HG03103 (cell line): ENCODE measurements around the gene IGFBP6.
"Not testable (repeated sequence)": the region's sequence is repeated elsewhere in the genome, so short reads cannot be mapped to it uniquely, and the experiment has no call there.

Experiments
- ATAC-seq: cut with Tn5 transposase; IDR thresholded peaks from one replicate; pipeline ENCODE4 v1.9.1; 2021; ENCODE audit warnings: low read depth; ENCODE audit not compliant: unreplicated experiment

IGFBP6 gene

DNA sequence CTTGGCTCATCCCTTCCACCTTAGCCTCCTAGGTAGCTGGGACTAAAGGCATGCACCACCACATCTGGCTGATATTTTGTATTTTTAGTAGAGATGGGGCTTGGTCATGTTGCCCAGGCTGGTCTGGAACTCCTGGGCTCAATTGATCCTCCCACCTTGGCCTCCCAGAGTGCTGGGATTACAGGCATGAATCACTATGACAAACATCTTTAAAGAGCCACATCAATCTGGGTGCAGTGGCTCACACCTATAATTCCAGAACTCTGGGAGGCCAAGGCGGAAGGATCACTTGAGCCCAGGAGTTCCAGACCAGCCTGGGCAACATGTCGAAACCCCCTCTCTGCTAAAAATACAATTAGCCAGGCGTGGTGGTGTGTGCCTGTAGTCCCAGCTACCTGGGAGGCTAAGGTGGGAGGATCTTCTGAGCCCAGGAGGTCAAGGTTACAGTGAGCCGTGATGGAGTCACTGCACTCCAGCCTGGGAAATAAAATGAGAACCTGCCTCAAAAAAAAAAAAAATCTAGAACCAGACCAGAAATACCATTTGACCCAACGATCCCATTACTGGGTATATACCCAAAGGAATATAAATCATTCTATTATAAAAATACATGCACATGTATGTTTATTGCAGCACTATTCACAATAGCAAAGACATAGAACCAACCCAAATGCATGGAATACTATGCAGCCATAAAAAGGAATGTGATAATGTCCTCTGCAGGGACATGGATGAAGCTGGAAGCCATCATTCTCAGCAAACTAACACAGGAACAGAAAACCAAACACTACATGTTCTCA is 2.5 kb upstream of the IGFBP6 start:
- ATAC-seq: not testable (repeated sequence)

DNA sequence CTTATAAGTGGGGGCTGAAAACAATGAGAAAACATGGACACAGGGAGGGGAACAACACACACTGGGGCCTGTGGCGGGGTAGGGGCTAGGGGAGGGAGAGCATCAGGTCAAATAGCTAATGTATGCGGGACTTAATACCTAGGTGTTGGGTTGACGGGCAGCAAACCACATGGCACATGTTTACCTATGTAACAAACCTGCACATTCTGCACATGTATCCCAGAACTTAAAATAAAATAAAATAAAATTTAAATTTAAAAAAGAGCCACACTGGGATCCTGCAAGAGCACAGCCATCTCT is 1.9 kb upstream of the IGFBP6 start:
- not testable (repeated sequence) for ATAC-seq

DNA sequence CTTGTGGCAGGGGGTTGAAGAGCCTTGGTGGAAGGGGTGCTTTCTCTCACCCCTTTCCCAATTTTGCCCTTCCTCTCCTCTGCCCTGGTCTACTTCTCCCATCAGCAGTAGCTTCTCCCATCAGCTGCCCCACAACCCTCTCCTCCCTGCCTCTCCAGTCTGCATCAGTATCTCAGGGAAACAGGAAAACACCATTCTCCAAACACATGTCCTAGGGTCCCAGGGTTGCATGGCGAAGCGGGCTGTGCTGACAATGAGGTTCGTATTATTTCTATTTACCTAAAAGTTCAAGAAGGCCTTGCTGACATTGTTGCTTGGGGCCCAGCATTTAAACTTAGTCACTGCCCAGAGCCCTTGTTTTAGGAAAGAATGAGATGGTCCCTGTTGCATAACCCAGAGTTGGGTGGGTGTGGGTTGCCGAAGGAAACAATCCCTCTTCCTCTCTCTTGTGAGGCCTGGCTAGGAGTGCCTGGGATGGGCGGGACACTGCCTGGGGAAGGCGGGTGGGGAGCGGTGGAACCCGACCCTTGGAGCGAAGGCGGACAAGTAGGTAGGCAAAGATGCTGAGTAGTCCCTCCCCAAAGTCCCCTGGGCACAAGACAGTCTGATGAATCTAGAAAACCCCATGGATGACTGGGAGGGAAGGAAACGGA is 1.3 kb upstream of the IGFBP6 start:
- ATAC-seq: no peak

DNA sequence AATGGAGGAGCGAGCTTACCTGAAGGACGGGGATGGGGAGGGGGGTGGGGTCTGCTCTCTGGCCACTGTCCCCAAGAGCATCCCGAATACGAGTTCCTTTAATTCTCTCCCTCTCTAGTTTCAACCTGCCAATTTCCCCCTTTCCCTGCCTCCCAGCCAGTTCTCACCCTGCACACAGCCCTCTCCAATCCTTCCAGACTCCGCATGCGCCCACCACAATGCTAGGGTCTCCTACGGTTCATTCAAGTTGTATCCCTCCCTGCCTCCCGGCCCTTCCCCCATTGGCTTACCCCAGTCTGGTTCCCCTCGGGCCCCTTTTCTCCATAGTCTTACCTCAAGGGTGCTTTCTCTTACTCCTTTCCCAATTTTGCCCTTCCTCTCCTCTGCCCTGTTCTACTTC is 708 bp upstream of the IGFBP6 start:
- no peak for ATAC-seq

DNA sequence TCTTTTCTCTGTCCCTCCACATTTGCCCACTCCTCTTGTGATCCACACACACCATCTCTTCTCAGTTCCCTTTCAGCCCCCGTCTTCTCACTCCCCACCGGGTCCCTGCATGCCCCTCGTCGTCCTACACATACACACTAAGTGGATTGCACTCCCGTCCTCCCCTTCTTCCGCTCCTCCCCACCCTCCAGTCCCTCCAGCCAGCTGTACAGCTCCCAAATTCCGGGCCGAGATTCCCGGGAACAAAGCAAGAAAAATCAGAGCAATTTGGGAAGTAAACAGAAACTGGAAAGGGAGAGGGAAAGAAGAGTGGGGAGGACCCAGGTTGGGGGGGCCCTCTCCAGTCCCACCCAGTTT is 282 bp upstream of the IGFBP6 start:
- no peak for ATAC-seq

DNA sequence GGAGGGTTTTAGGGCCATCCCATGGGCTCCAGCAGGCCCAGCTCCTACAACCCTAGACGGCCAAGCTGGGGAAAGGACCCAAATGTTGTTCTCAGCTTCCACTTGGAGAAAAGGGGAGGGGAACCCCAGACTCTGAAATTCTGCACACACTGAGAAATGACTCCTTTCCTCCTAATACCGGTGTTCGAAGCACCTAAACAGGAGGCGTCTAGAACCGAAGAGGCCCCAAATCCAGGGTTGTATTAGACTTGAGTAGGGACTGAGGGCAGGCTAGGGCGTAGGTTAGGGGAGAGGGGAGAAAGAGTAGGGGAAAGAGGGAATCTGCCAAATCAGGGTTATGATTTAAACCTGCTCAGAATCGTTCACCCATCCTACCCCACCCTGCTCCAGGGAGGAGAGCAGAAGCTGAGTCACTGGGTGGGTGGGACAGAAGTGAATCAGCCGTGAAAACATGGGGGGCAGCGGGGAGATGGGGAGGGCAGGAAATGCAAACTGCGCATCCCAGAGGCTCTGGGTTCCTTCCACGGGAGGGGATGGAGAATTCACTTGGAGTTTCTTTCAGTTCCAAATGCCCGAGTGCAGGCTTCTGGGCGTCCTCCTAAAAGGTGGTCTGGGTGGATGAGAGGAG is 1.0 kb downstream of the IGFBP6 start:
- ATAC-seq: no peak

DNA sequence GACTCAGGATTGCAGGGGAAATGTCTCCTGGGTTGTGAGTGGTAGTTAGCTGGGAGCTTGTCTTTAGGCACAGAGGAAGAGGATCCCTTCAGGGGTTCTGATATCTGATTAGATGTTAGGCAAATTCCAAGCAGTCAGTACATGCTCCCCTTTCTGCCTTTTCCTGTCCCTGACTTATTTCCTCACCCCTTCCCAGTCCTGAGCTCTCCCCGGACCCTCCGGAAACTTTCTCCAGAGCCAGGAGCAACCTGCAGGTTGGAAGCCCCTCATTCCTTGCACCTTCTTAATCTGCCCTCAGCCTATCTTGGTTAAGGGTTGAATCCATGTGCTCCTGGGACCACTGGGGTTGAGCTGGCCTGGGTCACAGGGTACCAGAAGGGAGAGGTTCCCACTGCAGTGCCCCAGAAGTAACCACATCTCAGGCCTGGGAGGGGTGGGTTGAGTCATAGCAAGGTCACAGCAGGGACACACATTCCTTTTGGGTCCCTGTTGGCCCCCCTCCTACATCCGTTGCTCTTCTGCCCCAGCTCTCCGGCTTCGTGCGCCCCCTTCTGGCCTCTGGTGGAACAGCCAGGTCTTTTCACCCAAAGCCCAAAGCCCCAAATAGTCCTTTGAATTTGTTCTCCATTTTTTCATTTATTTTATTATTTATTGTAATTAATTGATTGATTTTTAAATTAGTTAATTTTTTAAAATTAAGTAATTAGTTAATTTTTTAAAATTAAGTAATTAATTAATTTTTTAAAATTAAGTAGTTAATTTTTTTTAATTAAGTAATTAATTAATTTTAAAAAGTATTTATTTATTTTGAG is 1.8 kb downstream of the IGFBP6 start:
- ATAC-seq: no peak

DNA sequence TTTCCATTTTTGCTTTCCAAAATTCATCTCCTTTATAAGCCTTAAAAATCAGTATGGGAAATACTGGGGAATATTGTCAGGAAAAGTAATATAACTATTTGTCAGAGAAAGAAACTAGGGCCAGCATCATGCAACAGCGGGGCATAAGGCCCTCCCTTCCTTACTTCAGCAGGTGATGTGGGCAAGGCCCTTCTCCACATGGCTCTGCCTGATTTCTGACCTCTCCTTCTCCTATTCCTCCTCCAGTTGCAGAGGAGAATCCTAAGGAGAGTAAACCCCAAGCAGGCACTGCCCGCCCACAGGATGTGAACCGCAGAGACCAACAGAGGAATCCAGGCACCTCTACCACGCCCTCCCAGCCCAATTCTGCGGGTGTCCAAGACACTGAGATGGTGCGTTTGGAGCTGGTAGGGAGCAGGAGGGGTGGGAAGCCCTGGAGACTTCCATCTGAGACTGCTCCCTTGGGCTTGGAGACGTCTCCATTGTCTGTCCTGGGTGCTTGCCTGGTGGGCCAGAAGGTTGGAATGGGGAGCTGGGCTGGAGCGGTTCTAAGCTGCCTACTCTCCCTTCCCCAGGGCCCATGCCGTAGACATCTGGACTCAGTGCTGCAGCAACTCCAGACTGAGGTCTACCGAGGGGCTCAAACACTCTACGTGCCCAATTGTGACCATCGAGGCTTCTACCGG is 3.1 kb downstream of the IGFBP6 start:
- no peak for ATAC-seq

DNA sequence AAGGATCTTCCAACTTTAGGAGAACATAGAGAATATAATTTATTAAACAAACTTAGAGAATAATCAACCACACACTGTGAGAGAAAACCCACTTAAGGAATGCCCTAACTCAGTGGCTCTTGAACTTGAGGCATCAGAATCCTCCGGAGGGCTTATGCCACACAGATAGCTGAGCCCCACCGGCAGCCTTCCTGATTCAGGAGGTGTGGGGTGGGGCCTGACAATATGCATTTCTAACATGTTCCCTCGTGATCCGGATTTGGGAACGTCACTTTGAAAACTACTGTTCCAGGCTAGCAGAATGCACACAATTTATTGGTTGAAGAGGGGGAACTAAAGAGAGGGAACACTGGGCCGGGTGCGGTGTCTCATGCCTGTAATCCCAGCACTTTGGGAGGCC is 3.8 kb downstream of the IGFBP6 start:
- no peak for ATAC-seq

DNA sequence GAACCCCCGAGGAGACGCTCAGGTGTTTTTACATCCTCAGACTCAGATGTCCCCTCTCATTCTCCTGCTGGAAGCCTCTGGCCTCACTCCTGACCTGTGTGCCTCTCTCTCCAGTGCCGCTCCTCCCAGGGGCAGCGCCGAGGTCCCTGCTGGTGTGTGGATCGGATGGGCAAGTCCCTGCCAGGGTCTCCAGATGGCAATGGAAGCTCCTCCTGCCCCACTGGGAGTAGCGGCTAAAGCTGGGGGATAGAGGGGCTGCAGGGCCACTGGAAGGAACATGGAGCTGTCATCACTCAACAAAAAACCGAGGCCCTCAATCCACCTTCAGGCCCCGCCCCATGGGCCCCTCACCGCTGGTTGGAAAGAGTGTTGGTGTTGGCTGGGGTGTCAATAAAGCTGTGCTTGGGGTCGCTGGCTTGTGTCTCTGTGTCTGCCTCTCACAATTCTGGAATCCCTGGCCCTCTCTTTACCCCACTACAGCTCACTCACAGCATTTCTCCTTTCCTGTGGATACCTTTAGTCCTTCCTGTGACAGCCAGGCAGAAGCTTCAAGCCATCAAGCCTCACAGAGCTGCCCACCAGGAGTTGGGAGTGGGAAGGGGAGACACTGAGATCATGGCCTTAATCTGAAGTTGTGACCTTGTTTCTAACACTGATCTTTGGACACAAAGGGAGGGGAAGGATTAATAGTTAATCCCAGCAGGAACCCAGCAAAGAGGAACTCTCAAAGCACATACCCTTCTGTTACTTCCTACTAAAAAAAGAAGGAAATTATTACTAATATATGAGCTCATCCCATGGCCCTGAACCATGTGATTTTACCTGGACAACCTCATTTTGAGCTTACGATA is 4.7 kb downstream of the IGFBP6 start:
- ATAC-seq: no peak

DNA sequence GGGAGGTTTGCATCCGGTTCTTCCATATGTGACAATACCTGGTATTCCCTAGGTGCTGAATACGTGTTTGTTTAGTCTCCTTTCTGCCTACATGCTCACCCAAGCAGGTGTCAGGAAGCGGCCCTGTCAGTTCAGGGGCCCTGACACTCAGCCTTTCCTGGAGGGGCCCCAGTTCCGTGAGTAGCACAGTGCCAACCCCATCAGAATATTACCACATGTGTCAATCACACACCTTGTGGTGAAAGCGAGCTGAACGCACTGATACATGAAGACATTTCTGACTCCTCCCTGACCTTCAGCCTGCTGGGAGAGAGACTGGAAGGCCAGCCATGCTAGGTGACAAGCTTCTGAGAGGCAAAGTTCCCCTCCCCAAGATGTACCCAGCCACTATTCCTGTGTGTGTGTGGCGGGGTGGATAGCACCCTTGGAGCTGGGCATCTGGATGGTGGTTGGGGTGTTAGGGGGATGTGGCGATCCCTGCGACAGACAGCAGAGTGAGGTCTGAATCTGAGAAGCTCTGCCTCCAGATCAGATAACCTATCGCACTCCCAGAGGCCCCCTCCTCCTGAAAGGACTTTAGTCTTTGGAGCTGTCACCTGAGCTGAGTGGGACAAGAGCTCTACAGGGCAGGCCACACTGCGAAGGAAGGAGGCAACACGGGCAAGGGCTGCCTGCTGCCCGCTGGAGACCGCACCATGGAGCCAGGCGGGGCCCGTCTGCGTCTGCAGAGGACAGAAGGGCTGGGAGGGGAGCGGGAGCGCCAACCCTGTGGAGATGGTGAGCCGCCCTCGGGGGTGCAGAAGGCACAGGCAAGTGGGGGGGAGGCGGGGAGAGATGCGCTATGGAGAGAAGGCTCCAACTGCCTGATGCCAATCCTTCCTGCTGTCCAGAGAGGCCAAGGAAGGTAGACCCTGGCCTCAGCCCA is 5.7 kb downstream of the IGFBP6 start, which contains the start of gene SOAT2:
Gene SOAT2 (plus strand): TSS at position 604 of the 925 bp plus-strand sequence. CDS start 92 bp downstream, at position 696.
- ATAC-seq: no peak

DNA sequence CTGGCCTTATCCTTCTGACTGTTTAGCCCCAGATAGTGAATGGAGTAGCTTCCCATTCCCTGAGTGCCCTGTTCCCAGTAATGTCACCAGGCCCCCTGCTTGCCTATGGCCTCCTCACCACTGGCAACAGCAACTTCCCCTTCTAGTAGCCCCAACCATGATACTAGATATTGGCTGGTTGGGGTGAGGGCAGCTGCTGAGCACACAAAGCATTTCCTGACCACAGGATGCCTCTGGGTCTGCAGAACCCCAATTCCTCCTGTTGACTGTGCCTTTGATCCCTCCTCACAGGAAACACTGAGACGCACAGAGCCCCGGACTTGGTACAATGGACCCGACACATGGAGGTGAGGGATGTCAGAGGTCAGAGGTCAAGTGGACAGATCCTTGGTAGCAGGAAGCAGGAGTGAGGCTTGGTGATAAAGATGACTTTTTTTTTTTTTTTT is 6.4 kb downstream of the IGFBP6 start:
- ATAC-seq: no peak

DNA sequence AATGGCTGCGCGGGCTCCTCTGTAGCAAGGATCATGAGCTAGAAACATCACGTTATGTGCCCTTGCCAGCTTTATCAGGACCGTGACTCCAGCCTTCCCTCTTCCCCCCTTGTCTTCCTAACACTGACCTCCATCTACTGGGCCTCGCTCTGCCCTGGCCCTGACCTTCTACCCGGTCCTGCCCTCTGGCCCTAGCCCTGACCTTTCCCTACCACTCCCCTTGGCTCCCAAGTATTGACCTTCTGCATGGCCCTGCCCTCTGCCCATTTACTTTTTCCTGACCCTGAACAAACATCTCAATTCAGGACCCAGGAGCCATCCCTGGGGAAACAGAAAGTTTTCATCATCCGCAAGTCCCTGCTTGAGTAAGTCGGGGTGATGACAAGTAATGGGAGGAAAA is 7.8 kb downstream of the IGFBP6 start:
- no peak for ATAC-seq

DNA sequence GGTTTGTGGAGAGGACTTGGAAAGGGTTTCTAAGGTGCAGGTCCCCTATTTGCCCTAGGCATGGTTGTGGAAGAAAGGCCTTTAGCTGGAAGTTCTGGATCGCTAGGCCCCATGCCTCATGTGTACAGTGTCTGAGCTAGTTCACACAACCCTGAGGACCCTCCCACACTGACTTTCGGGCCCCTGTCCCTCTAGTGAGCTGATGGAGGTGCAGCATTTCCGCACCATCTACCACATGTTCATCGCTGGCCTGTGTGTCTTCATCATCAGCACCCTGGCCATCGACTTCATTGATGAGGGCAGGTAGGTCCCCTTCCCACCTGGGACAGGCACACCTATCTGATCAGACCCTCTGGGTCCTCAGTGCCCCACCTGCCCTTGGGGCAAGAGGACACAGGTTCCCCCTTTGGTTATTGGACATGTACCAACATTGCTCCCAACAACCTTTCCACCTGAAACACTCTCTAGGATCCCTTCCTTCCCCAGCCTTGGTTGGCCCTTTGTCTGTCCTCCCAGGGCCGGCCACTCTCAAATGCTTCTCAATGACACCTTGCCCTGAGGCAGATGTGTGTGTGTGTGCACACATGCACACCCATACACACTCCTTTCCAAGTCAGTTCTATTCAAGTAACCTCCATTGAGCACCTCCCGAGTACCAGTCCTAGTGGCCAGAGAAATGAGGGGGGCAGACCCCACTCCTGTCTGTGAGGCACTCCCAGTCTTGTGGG is 8.4 kb downstream of the IGFBP6 start:
- no peak for ATAC-seq

DNA sequence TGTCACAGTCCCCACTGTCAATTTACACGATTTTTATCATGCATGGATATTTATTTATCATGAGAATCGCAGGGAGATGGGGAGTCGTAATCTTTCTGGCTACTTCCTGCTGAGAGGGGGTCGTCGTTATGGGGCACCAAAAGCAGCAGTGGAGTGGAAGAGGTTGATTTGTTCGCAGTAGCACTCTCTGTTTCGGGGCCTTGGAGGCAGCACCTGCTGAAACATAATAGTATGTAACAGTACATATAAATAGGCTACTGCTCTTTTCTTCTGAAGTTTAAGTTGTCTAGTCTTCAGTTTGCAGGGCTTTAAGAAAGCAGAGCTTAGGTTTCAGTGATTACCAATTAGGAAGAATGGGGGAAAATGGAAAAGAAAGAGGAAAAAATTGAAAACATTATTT is 9.7 kb downstream of the IGFBP6 start:
- ATAC-seq: no peak

DNA sequence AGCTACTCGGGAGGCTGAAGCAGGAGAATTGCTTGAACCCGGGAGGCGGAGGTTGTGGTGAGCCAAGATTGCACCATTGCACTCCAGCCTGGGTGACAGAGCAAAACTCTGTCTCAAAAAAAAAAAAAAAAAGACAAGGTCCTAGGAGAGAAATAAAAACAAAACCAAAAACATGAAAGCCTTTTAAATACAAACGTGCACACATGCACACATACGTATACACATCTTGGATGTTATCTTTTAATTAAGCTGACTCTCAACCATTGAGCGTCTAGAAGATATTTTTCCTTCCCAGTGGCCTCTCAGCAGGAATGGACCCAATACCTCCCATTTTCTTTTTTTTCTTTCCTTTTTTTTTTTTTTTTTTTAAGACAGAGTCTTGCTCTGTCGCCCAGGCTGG is 15.0 kb downstream of the IGFBP6 start:
- ATAC-seq: not testable (repeated sequence)

DNA sequence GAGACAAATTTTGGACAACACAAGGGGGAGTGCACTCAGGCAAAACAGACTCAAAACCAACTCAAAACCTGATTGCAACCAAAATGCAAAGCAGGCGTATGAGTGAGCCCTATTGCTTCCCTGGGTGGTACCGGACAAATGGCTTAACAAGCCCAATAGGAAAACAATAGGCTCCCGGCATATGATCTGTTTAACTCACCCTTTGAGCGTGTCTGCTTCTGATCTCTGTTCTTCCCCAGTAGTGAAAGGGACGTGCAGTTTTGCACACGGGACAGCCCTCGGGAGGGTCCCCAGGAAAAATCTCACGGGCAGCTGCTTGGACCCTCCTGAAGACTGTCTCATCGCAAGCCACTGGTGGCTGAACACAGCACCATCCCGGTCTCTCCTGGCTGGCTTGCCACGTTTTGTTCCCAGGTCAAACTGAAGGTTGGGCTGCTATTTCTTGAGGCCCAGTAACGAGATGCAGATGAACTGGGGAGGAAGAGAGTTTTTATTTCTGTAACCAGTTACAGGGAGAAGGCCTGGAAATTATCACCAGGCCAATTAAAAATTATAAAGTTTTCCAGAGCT is 15.8 kb downstream of the IGFBP6 start:
- ATAC-seq: no peak

DNA sequence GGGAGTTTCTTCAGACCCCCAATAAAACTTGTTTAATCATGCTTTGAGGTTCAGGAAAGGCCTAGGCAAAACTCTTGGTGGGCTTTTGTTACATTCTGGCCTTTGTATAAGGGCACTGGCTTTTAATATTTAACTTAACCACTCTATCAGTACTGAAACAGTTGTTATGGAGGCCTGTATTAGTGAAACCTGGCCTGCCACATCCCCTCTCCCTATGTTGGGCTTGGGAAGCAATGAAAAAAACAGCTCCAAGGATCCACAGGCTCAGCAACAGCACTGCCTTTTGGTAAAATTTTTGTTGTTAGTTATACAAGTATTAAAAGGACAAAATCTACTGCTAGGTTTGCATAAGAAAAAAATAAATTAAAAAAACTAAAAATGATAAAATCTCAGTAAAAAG is 16.5 kb downstream of the IGFBP6 start:
- no peak for ATAC-seq
